ENCODE data around the gene BSND. TPM values are rescaled to one million over a fixed set of nuclear protein-coding genes. Genes with fewer than 3 reads are reported as not detected.
A peak's percentile ranks its signal among the peaks of the same experiment; 100 is the strongest.

BSND gene
- total and polyA plus RNA-seq, 9 of the 15 experiments (the other 6 are each of a cell fraction or from before 2014, with no cell fraction given), result not detected

- DNase-seq (ENCODE audit: extremely low read depth in 1 of 4, low spot score in 3 of 4), result no peak
- Histone ChIP-seq H3K79me2 (ENCODE audit: control insufficient read depth, insufficient read depth, low read length) (peaks cover 41% of the 10 kb centered on the region), H4K20me1 (replicated peaks; ENCODE audit: control insufficient read depth, insufficient read depth, low read length) (peaks cover 9% of the 10 kb centered on the region; the same call in 1 of the 2 replicates), H3K9ac (ENCODE audit: insufficient read depth in 1 of 2, low read depth in 2 of 2, low read length in 2 of 2) (peak overlapping the region in 1 of 2 experiments; percentile 15; a peak in 1 of 4 replicates), H3K9me1 (ENCODE audit: control insufficient read depth, insufficient read depth, low read length) (no peaks in the 10 kb centered on the region), H3K36me3 (ENCODE audit: control insufficient read depth, insufficient read depth, low read length) (peaks cover 21% of the 10 kb centered on the region; the same call in 2 of the 3 replicates), H3K9me3 (replicated peaks; ENCODE audit: control insufficient read depth, insufficient read depth, low read depth, low read length) (no peaks in the 10 kb centered on the region), H3K4me1 (replicated peaks in 1 of 2; ENCODE audit: control insufficient read depth in 2 of 2, insufficient read depth in 2 of 2, low read length in 2 of 2) (peaks cover 35% of the 10 kb centered on the region in 2 experiments), H3K27ac (ENCODE audit: extremely low read depth, low read depth, low read length) (no peak overlapping the region), H3K4me3 (no peak overlapping the region), H3K27me3 (ENCODE audit: control insufficient read depth in 2 of 2, insufficient read depth in 2 of 2, low read length in 2 of 2) (no peaks in the 10 kb centered on the region; a peak in 1 of 5 replicates), H3K4me2 (ENCODE audit: insufficient read depth, low read length) (peak overlapping the region; percentile 5), H2AFZ (ENCODE audit: low read depth, low read length) (peak overlapping the region; percentile 70)
- no peak for FAIRE-seq
- WGBS (ENCODE audit: insufficient coverage, low coverage, missing lambda C conversion rate), result 71% methylated on average over 8 of the region's 8 CpGs
- ChIA-PET CTCF (ENCODE audit: low intra/inter-chr PET ratio) (no interaction called here), POLR2A (interaction anchor here (0.6 to 1.7 kb wide), 3 partner anchors 12 to 68 kb away, joined by 4 to 5 read pairs (median 5); no protein-coding TSS in a partner anchor)
- in situ Hi-C loops (cut with MboI), result no loop called here
- BruUV-seq (replicated peaks), result no TSS peak
- ATAC-seq, result no peak
- intact Hi-C loops (cut with micrococcal nuclease), result no loop called here
- TF ChIP-seq PRDM10 (IDR thresholded peaks at IDR 0.05; ENCODE audit: partially characterized antibody), result peak; percentile 56
- no peak for TF ChIP-seq ZNF551 (CRISPR knock-in tag; IDR thresholded peaks at IDR 0.05)
- peak; percentile 58 for TF ChIP-seq REST (IDR thresholded peaks at IDR 0.05; ENCODE audit: borderline replicate concordance)
- TF ChIP-seq REST (CRISPR knock-in tag; IDR thresholded peaks at IDR 0.05; ENCODE audit: low read depth), result no peak
Observed at GRCh38 chr1:55037733-55038551, 39.2 kb downstream of the BSND start.
